GM18526 (cell line): ENCODE results near the gene OR7D4.

ENCODE experiments used
- POLR2A ChIP-seq: IDR thresholded peaks from 3 replicates; pipeline ENCODE4 v1.6.1; 2011; ENCODE audit not compliant: insufficient read length; ENCODE audit errors: extremely low read depth

Gene OR7D4

GRCh38 chr19:9219489-9219888 is at the start of gene OR7D4:
TSS of gene OR7D4 (minus strand) at chr19:9219589. CDS start at chr19:9214837, 4,752 bp downstream.
- no peak for TF ChIP-seq POLR2A

GRCh38 chr19:9251236-9251635 is 31.8 kb upstream of the OR7D4 start:
- no peak for TF ChIP-seq POLR2A

- no peak for TF ChIP-seq POLR2A
Measured at GRCh38 chr19:9250630-9251029, 31.2 kb upstream of the OR7D4 start, which contains the start of gene OR7E24. TSS of gene OR7E24 (plus strand) at chr19:9250930. CDS start at chr19:9251044, 114 bp downstream.

GRCh38 chr19:9205501-9206113 is 13.8 kb downstream of the OR7D4 start:
- TF ChIP-seq POLR2A = no peak

GRCh38 chr19:9189535-9189934 is 29.9 kb downstream of the OR7D4 start:
- no peak for TF ChIP-seq POLR2A

- TF ChIP-seq POLR2A = no peak
Measured at GRCh38 chr19:9187191-9187590, 32.2 kb downstream of the OR7D4 start.

- TF ChIP-seq POLR2A = no peak
Measured at GRCh38 chr19:9183000-9183399, 36.4 kb downstream of the OR7D4 start.

- no peak for TF ChIP-seq POLR2A
Measured at GRCh38 chr19:9178901-9179300, 40.5 kb downstream of the OR7D4 start, which contains the start of gene OR7D2. TSS of gene OR7D2 (plus strand) at chr19:9178979. CDS start at chr19:9185782, 6,803 bp downstream.

GRCh38 chr19:9175326-9175725 is 44.1 kb downstream of the OR7D4 start:
- no peak for TF ChIP-seq POLR2A

GRCh38 chr19:9171393-9171991 is 47.9 kb downstream of the OR7D4 start:
- TF ChIP-seq POLR2A = no peak

- no peak for TF ChIP-seq POLR2A
Measured at GRCh38 chr19:9166846-9167245, 52.5 kb downstream of the OR7D4 start.

- TF ChIP-seq POLR2A = no peak
Measured at GRCh38 chr19:9165261-9165660, 54.1 kb downstream of the OR7D4 start.

- TF ChIP-seq POLR2A = no peak
Measured at GRCh38 chr19:9161427-9161826, 58.0 kb downstream of the OR7D4 start.
